Uterus (tissue), 2 donors: ENCODE measurements around the gene STMN1.

Experiments used
- CTCF ChIP-seq, 4 experiments: fragments of 200-600 bp in 2 of 4; fragments of 450-650 bp in 2 of 4; sonication (generic) in 2 of 4; IDR thresholded peaks; one replicate each; pipeline ENCODE4 v1.5.1; 2016 to 2019; ENCODE audit warnings: antibody characterized with exemption in 4 of 4, mild to moderate bottlenecking in 2 of 4, moderate library complexity in 1 of 4
- POLR2A ChIP-seq, 2 donors: fragments of 450-650 bp; IDR thresholded peaks; one replicate each; pipeline ENCODE4 v1.6.1; 2016; ENCODE audit warnings: antibody characterized with exemption in 2 of 2, mild to moderate bottlenecking in 1 of 2, moderate library complexity in 1 of 2

- TF ChIP-seq CTCF (IDR thresholded peaks at IDR 0.05) (no peak), POLR2A (IDR thresholded peaks at IDR 0.05) (no peak)
Measured at GRCh38 chr1:25924454-25924853, 18.2 kb upstream of the STMN1 start.
